Fibroblast of lung (primary cell): ENCODE measurements around the gene TH.

Experiments
- EZH2 ChIP-seq: IDR thresholded peaks from 2 replicates; pipeline ENCODE4 v1.5.1; 2012; ENCODE audit warnings: low read length, control low read depth, mild to moderate bottlenecking; ENCODE audit errors: missing control alignments
- TF ChIP-seq, protein P1 (sequence below), 2 donors: IDR thresholded peaks in 1 of 2; conservative IDR thresholded peaks in 1 of 2; 1 replicate in 1 of 2; 2 replicates in 1 of 2; pipeline ENCODE4 v1.5.1; 2011 to 2012; ENCODE audit warnings: low read length in 2 of 2, control low read depth in 1 of 2, inconsistent platforms in 1 of 2, low read depth in 1 of 2, mild to moderate bottlenecking in 1 of 2

DNA sequence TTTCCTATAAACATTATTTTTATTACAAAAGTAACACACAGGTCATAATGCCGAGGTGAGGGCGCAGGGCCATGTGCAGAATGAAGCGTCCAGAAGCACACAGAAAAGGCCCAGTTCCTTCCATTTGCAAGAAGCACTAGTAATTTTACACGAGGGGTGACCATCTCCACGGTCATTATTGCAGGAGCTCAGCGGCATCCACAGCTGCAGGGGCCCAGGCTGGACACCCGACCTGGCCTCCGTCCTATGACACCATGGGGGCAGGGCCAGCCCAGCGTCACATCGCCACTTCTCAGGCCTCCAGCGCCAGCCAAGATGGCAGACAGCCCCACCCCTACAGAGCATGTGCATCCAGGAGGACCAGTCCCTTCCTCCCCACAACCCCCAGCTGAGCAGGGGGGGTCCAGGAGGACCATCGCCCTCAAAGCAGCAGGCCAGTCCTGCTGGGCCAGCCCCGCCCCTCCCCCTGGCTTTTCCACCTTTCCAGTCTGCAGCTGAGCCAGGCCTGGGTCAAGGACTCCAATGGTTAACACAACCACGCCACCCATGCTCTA is 35.9 kb downstream of the TH start:
- TF ChIP-seq, protein P1, sequence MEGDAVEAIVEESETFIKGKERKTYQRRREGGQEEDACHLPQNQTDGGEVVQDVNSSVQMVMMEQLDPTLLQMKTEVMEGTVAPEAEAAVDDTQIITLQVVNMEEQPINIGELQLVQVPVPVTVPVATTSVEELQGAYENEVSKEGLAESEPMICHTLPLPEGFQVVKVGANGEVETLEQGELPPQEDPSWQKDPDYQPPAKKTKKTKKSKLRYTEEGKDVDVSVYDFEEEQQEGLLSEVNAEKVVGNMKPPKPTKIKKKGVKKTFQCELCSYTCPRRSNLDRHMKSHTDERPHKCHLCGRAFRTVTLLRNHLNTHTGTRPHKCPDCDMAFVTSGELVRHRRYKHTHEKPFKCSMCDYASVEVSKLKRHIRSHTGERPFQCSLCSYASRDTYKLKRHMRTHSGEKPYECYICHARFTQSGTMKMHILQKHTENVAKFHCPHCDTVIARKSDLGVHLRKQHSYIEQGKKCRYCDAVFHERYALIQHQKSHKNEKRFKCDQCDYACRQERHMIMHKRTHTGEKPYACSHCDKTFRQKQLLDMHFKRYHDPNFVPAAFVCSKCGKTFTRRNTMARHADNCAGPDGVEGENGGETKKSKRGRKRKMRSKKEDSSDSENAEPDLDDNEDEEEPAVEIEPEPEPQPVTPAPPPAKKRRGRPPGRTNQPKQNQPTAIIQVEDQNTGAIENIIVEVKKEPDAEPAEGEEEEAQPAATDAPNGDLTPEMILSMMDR (conservative IDR thresholded peaks at IDR 0.05 in 1 of 2, IDR thresholded peaks at IDR 0.05 in 1 of 2; ENCODE audit: low read depth in 1 of 2, low read length in 2 of 2), result no peak
- TF ChIP-seq EZH2, result no peak
